Mesenteric fat pad (tissue), 1 donor: ENCODE results near the gene PTEN. TPM values are rescaled to one million over a fixed set of nuclear protein-coding genes. Genes with fewer than 3 reads are reported as not detected.
"Not testable (repeated sequence)": the region's sequence is repeated elsewhere in the genome, so short reads cannot be mapped to it uniquely, and the experiment has no call there.

Experiments used
- DNase-seq: peaks from one replicate; pipeline ENCODE4 v3.0.0-alpha.2; 2020; ENCODE audit warnings: low spot score
- long read RNA-seq: library from polyadenylated mRNA; unstranded; transcript quantifications from one replicate; pipeline ENCODE4 v2.0.0, GENCODE V29; 2020
- total RNA-seq: library from RNA; stranded (reverse); fragmentation: NEBNext Ultra II Directional; extraction: Animal tissue kit (Norgen Biotek cat#: 25700); gene quantifications from one replicate; pipeline ENCODE4 v1.2.1, GENCODE V29; 2021
- donor health status: DM: yes; HTN: yes; CAD: no.

PTEN gene
- total RNA-seq, result 391 TPM
- long read RNA-seq, full-length matches to known transcripts, result 32 of 68 reads
- long read RNA-seq, partial matches to known transcripts, result 8 of 68 reads
- long read RNA-seq, other reads (novel, unspliced or antisense), result 28 of 68 reads

- DNase-seq, result peak; percentile 97
Observed at GRCh38 chr10:87863053-87863943, at the start of gene PTEN, which contains the start of gene KLLN. PTEN (plus strand) TSS chr10:87863625; CDS start chr10:87864470, 845 bp downstream. KLLN (minus strand) TSS chr10:87863533; CDS start chr10:87862487, 1,046 bp downstream.

- DNase-seq, result no peak
Observed at GRCh38 chr10:87816163-87816897, 47.1 kb upstream of the PTEN start.

- DNase-seq, result no peak
Observed at GRCh38 chr10:87816898-87817608, 46.4 kb upstream of the PTEN start.

- peak; percentile 92 for DNase-seq
Observed at GRCh38 chr10:87817609-87818504, 45.6 kb upstream of the PTEN start, which contains the start of gene ATAD1. ATAD1 (minus strand) TSS chr10:87818226; CDS start chr10:87814599, 3,627 bp downstream.

GRCh38 chr10:87818505-87819288 is 44.7 kb upstream of the PTEN start:
- no peak for DNase-seq

- no peak for DNase-seq
Observed at GRCh38 chr10:87819289-87819585, 44.2 kb upstream of the PTEN start.

- no peak for DNase-seq
Observed at GRCh38 chr10:87826653-87827052, 36.8 kb upstream of the PTEN start.

GRCh38 chr10:87827681-87828080 is 35.7 kb upstream of the PTEN start:
- DNase-seq, result no peak

- DNase-seq, result not testable (repeated sequence)
Observed at GRCh38 chr10:87829051-87829450, 34.4 kb upstream of the PTEN start.

GRCh38 chr10:87829986-87830729 is 33.3 kb upstream of the PTEN start:
- no peak for DNase-seq

- no peak for DNase-seq
Observed at GRCh38 chr10:87836098-87836497, 27.3 kb upstream of the PTEN start.

GRCh38 chr10:87837445-87837844 is 26.0 kb upstream of the PTEN start:
- no peak for DNase-seq

- no peak for DNase-seq
Observed at GRCh38 chr10:87838650-87839049, 24.8 kb upstream of the PTEN start.

- no peak for DNase-seq
Observed at GRCh38 chr10:87841186-87841585, 22.2 kb upstream of the PTEN start.

- DNase-seq, result no peak
Observed at GRCh38 chr10:87842220-87842641, 21.2 kb upstream of the PTEN start.

GRCh38 chr10:87842776-87843497 is 20.5 kb upstream of the PTEN start:
- DNase-seq, result no peak

GRCh38 chr10:87843714-87844113 is 19.7 kb upstream of the PTEN start:
- DNase-seq, result no peak
